ENCODE data around the gene PAN3. TPM values are rescaled to one million over a fixed set of nuclear protein-coding genes. Genes with fewer than 3 reads are reported as not detected.

The PAN3 gene
- total RNA-seq, 1 experiment from 2014 or later: 24.8 TPM

DNA sequence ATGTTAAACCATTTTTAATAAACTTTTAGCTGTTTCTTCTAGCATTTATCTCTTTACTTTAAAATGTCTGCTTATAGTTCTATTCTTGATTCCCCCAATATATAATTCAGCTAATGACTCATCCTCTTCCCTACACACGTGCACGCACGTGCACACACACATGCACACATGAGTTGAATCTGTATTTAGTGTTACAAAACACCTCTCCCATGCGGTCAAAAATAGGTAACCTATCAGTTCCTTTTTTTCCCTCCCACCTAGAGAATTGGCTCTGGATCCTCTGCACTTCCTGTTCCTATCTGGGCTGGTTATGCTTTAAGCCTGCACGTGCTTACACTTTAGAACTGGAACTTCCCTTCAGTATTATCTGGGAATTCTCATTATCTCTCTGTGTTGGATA, 144.1 kb downstream of the PAN3 start:
- no peaks in the 10 kb centered on the region for H3K4me1 Mint-ChIP-seq (ENCODE audit: low read depth, unreplicated experiment)
- no peak overlapping the region for H3K27ac Mint-ChIP-seq (ENCODE audit: unreplicated experiment)
- DNase-seq: peak; percentile 5
- BruUV-seq (replicated peaks): no TSS peak
- TF ChIP-seq, protein P1, sequence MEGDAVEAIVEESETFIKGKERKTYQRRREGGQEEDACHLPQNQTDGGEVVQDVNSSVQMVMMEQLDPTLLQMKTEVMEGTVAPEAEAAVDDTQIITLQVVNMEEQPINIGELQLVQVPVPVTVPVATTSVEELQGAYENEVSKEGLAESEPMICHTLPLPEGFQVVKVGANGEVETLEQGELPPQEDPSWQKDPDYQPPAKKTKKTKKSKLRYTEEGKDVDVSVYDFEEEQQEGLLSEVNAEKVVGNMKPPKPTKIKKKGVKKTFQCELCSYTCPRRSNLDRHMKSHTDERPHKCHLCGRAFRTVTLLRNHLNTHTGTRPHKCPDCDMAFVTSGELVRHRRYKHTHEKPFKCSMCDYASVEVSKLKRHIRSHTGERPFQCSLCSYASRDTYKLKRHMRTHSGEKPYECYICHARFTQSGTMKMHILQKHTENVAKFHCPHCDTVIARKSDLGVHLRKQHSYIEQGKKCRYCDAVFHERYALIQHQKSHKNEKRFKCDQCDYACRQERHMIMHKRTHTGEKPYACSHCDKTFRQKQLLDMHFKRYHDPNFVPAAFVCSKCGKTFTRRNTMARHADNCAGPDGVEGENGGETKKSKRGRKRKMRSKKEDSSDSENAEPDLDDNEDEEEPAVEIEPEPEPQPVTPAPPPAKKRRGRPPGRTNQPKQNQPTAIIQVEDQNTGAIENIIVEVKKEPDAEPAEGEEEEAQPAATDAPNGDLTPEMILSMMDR (IDR thresholded peaks at IDR 0.05; ENCODE audit: unreplicated experiment): no peak
- H3K9me3 Mint-ChIP-seq (ENCODE audit: low read depth, unreplicated experiment): no peaks in the 10 kb centered on the region
- intact Hi-C loops (cut with micrococcal nuclease; ENCODE audit: unreplicated experiment): no loop called here
- CTCF ChIA-PET: no interaction called here
- no peak overlapping the region for H3K4me3 Mint-ChIP-seq (ENCODE audit: low read depth, unreplicated experiment)
- H3K36me3 Mint-ChIP-seq (ENCODE audit: insufficient read depth, unreplicated experiment): no peaks in the 10 kb centered on the region
- no peaks in the 10 kb centered on the region for H3K27me3 Mint-ChIP-seq (ENCODE audit: unreplicated experiment)

DNA sequence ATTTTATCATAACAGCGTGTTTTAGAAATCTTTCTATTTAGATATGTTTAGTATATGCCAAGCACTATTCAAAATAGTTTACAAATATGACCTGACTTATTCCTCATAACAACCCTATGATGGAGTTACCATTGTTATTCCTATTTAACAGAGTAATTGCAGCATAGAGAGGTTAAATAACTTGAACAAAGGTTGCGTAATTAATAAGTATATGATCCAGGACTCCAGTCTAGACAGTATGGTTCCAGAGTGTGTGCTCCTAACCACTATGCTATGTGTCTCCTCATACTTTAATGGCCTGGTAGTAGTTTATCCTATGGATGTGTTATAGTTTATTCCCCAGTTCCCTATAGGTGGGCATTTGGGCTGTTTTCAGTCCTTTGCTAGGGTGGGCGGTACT, 145.3 kb downstream of the PAN3 start:
- no peaks in the 10 kb centered on the region for H3K27me3 Mint-ChIP-seq (ENCODE audit: unreplicated experiment)
- H3K4me3 Mint-ChIP-seq (ENCODE audit: low read depth, unreplicated experiment): no peak overlapping the region
- BruUV-seq (replicated peaks): no TSS peak
- no peaks in the 10 kb centered on the region for H3K9me3 Mint-ChIP-seq (ENCODE audit: low read depth, unreplicated experiment)
- TF ChIP-seq, protein P1 (IDR thresholded peaks at IDR 0.05; ENCODE audit: unreplicated experiment): no peak
- H3K4me1 Mint-ChIP-seq (ENCODE audit: low read depth, unreplicated experiment): no peaks in the 10 kb centered on the region
- intact Hi-C loops (cut with micrococcal nuclease; ENCODE audit: unreplicated experiment): no loop called here
- no peak for DNase-seq
- H3K36me3 Mint-ChIP-seq (ENCODE audit: insufficient read depth, unreplicated experiment): no peaks in the 10 kb centered on the region
- CTCF ChIA-PET: no interaction called here
- H3K27ac Mint-ChIP-seq (ENCODE audit: unreplicated experiment): no peak overlapping the region

DNA sequence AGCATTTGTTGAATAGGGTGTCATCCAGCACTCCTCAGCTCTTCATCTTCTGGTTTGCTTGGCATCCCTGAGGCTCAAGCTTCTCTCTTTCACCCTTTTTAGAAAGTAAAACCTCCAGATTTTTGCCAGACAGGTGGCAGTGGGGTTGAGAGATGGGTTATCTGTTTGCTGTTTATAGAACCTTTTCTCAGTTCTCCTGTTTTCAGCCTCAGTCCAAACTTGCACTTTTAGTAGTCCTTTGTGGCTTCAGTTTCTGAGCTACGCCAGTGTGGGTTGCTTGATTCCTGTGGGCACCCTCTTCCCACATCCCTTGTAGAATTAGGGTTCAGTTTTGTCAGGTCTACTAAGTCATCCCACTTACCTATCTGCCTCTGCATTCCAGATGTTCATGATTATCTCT, 147.9 kb downstream of the PAN3 start:
- Mint-ChIP-seq H3K4me3 (ENCODE audit: low read depth, unreplicated experiment) (no peak overlapping the region), H3K4me1 (ENCODE audit: low read depth, unreplicated experiment) (no peaks in the 10 kb centered on the region), H3K9me3 (ENCODE audit: low read depth, unreplicated experiment) (no peaks in the 10 kb centered on the region), H3K36me3 (ENCODE audit: insufficient read depth, unreplicated experiment) (no peaks in the 10 kb centered on the region), H3K27ac (ENCODE audit: unreplicated experiment) (no peak overlapping the region), H3K27me3 (ENCODE audit: unreplicated experiment) (no peaks in the 10 kb centered on the region)
- no TSS peak for BruUV-seq (replicated peaks)
- no peak for DNase-seq
- CTCF ChIA-PET: no interaction called here
- TF ChIP-seq, protein P1 (IDR thresholded peaks at IDR 0.05; ENCODE audit: unreplicated experiment): no peak
- intact Hi-C loops (cut with micrococcal nuclease; ENCODE audit: unreplicated experiment): no loop called here

DNA sequence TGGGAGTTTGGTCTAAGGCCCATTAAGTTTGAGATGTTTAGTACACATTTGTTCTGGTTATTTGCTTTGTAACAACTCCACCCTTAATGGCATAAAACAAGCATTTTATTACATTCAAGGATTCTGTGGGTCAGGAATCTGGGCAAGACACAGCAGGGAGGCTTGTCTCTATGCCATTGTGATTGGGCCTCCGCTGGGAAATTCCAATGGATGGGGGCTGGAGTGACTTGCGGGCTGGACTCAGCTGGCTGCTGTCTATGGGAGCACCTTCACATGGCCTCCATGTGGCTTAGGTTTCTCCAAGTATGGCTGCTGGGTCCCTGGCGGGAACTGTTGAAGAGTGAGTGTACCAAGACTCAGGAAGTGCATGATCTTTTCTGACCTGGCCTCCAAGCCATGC, 159.0 kb downstream of the PAN3 start:
- H3K27me3 Mint-ChIP-seq (ENCODE audit: unreplicated experiment): no peaks in the 10 kb centered on the region
- no peaks in the 10 kb centered on the region for H3K4me1 Mint-ChIP-seq (ENCODE audit: low read depth, unreplicated experiment)
- BruUV-seq (replicated peaks): no TSS peak
- CTCF ChIA-PET: no interaction called here
- H3K4me3 Mint-ChIP-seq (ENCODE audit: low read depth, unreplicated experiment): no peak overlapping the region
- intact Hi-C loops (cut with micrococcal nuclease; ENCODE audit: unreplicated experiment): no loop called here
- TF ChIP-seq, protein P1 (IDR thresholded peaks at IDR 0.05; ENCODE audit: unreplicated experiment): no peak
- DNase-seq: no peak
- H3K9me3 Mint-ChIP-seq (ENCODE audit: low read depth, unreplicated experiment): no peaks in the 10 kb centered on the region
- H3K27ac Mint-ChIP-seq (ENCODE audit: unreplicated experiment): no peak overlapping the region
- H3K36me3 Mint-ChIP-seq (ENCODE audit: insufficient read depth, unreplicated experiment): peaks cover 9% of the 10 kb centered on the region

Measured in Calu3 (cell line).